Left lung (tissue), 10 donors: ENCODE results near the gene BICC1. TPM values are rescaled to one million over a fixed set of nuclear protein-coding genes. Genes with fewer than 3 reads are reported as not detected.

Experiments
- ATAC-seq: fragments of 200-7000 bp; cut with Tn5 transposase; one replicate; pipeline ENCODE4 v1.9.1; 2020; ENCODE audit warnings: moderate library complexity
- DNase-seq, 4 donors: peaks; one replicate each; pipeline ENCODE4 v3.0.0-alpha.2; 2013 to 2020
- H3K27ac ChIP-seq, 2 donors: fragments of 200-600 bp; sonication (generic) in 1 of 2; one replicate each; pipeline versions ENCODE4 v1.5.0 to v1.8.0; 2020 to 2021
- H3K27me3 ChIP-seq, 2 donors: fragments of 200-600 bp; sonication (generic) in 1 of 2; one replicate each; pipeline versions ENCODE4 v1.5.0 to v1.8.0; 2020 to 2021
- H3K36me3 ChIP-seq, 2 donors: fragments of 200-600 bp; sonication (generic) in 1 of 2; one replicate each; pipeline versions ENCODE4 v1.5.0 to v1.8.0; 2020 to 2021
- H3K4me1 ChIP-seq, 2 donors: fragments of 200-600 bp; one replicate each; pipeline ENCODE4 v1.8.0; 2021
- H3K4me3 ChIP-seq, 2 donors: fragments of 200-600 bp; sonication (generic) in 1 of 2; one replicate each; pipeline versions ENCODE4 v1.5.0 to v1.8.0; 2020 to 2021; ENCODE audit warnings: mild to moderate bottlenecking in 1 of 2
- H3K9me3 ChIP-seq, 2 donors: fragments of 200-600 bp; sonication (generic) in 1 of 2; one replicate each; pipeline versions ENCODE4 v1.5.0 to v1.8.0; 2020 to 2021
- intact Hi-C, 2 donors: fragments of 100-400 bp; cut with DNase I; formaldehyde crosslinking; loops; one replicate each; pipeline versions ENCODE4 v1.11.2 to v1.14.2; 2022
- polyA plus RNA-seq, 6 donors: library from polyadenylated mRNA; unstranded; fragments of 120-200 nt; gene quantifications; one replicate each; pipeline ENCODE4 v1.2.1, GENCODE V29; 2013; ENCODE audit not compliant: insufficient read length in 6 of 6
- total RNA-seq, 2 donors: library from RNA; stranded (reverse); fragmentation: NEBNext Ultra II Directional; extraction: Animal tissue kit (Norgen Biotek cat#: 25700); gene quantifications; one replicate each; pipeline ENCODE4 v1.2.1, GENCODE V29; 2021
- TF ChIP-seq, protein P1 (sequence below), 2 donors: fragments of 200-600 bp; sonication (generic) in 1 of 2; IDR thresholded peaks; one replicate each; pipeline versions ENCODE4 v1.5.0 to v1.8.0; 2021; ENCODE audit warnings: antibody characterized with exemption in 2 of 2
- donor health status: DM: no; HTN: yes; CAD: no.
- donor health status: DM: no; HTN: no; CAD: no.

Gene BICC1
- total and polyA plus RNA-seq, 8 donors: 10.9 to 47.4 (median 37.1) TPM

- ATAC-seq (no peak), DNase-seq (no peak)
- TF ChIP-seq, protein P1, sequence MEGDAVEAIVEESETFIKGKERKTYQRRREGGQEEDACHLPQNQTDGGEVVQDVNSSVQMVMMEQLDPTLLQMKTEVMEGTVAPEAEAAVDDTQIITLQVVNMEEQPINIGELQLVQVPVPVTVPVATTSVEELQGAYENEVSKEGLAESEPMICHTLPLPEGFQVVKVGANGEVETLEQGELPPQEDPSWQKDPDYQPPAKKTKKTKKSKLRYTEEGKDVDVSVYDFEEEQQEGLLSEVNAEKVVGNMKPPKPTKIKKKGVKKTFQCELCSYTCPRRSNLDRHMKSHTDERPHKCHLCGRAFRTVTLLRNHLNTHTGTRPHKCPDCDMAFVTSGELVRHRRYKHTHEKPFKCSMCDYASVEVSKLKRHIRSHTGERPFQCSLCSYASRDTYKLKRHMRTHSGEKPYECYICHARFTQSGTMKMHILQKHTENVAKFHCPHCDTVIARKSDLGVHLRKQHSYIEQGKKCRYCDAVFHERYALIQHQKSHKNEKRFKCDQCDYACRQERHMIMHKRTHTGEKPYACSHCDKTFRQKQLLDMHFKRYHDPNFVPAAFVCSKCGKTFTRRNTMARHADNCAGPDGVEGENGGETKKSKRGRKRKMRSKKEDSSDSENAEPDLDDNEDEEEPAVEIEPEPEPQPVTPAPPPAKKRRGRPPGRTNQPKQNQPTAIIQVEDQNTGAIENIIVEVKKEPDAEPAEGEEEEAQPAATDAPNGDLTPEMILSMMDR (IDR thresholded peaks at IDR 0.05): no peak
- H3K27me3 ChIP-seq: no peaks in the 10 kb centered on the region
- no peaks in the 10 kb centered on the region for H3K4me1 ChIP-seq
- H3K4me3 ChIP-seq: no peak overlapping the region
- peaks cover 0 to 17% of the 10 kb centered on the region in 2 donors for H3K9me3 ChIP-seq
- intact Hi-C loops: no loop called here
- H3K27ac ChIP-seq: no peak overlapping the region
- H3K36me3 ChIP-seq: no peaks in the 10 kb centered on the region
Observed at GRCh38 chr10:58554316-58554715, 41.6 kb downstream of the BICC1 start.

DNA sequence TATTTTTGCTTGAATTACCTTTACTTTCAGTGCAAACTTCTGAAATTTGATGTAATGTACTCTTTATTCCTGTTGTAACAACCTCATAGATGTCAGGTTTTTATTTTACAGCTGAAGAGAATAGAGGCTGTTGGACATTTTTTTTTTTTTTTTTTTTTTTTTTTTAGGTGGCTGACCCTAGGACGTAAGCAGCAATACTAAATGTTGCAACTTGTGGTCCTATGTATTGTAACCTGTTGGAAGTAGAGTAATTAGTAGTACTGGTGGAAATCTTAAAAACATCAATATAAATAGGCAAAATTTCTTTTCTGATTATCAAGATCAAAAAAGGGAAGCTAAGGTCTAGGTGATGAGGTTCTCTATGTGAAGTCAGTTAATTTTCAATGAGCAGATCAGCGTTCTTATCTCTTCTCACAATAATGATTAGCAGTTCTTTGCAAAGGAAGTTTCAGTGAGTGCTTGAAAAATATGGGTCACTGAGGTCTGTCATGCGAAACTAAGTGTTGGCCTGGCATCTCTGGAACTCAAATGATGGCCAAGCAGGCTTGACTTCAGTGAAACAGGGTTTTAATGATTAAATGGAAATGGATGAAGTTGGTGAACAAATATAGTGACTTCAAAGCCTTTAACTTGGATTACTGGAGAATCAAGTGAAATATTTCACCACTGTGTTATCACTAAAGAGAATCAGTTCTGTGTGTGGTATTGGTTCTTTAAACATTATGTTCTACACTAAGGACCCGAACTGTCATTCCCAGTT, 42.7 kb downstream of the BICC1 start:
- H3K27ac ChIP-seq: no peak overlapping the region
- H3K27me3 ChIP-seq: no peaks in the 10 kb centered on the region
- peaks cover 0 to 19% of the 10 kb centered on the region in 2 donors for H3K9me3 ChIP-seq
- H3K36me3 ChIP-seq: no peaks in the 10 kb centered on the region
- intact Hi-C loops: no loop called here
- H3K4me1 ChIP-seq: no peaks in the 10 kb centered on the region
- no peak overlapping the region for H3K4me3 ChIP-seq
- DNase-seq (no peak), ATAC-seq (peak; percentile 19)
- TF ChIP-seq, protein P1 (IDR thresholded peaks at IDR 0.05): no peak

- Histone ChIP-seq H3K36me3 (no peaks in the 10 kb centered on the region), H3K27me3 (no peaks in the 10 kb centered on the region), H3K4me3 (no peak overlapping the region), H3K4me1 (no peaks in the 10 kb centered on the region), H3K9me3 (peaks cover 0 to 23% of the 10 kb centered on the region in 2 donors), H3K27ac (no peak overlapping the region)
- TF ChIP-seq, protein P1 (IDR thresholded peaks at IDR 0.05): no peak
- intact Hi-C loops: no loop called here
- ATAC-seq: peak; percentile 33
- DNase-seq: no peak
Observed at GRCh38 chr10:58555930-58556311, 43.2 kb downstream of the BICC1 start.

DNA sequence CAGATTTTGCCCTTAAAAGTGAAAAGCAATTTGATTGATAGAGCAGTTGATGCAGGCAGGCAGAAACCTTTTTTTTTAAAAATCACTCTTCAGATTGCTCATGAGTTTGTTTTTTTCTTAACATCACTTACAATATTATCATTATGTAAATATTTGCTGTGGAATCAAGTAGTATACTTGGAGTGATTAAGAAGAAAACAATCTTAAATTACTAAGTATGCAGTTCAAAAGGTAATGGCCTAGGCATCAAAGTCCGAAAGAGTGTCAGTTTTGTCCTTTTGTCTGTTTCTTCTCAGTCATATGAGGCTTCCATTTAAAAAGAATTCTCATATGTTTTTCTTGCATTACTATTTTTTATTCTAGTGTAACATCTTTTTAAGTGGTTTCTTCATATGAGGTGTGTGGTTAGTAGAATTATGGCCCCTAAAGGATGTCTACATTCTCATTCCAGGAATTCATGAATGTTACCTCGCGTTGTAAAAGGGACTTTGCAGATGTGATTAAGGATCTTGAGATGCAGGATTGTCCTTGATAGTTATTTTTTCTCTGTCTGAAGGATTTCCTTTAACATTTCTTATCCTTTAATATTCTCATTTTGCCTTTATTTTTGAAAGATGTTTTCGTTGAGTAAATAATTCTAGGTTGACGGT, 44.0 kb downstream of the BICC1 start:
- TF ChIP-seq, protein P1 (IDR thresholded peaks at IDR 0.05): no peak
- peak; percentile 62 for ATAC-seq
- intact Hi-C loops: no loop called here

DNA sequence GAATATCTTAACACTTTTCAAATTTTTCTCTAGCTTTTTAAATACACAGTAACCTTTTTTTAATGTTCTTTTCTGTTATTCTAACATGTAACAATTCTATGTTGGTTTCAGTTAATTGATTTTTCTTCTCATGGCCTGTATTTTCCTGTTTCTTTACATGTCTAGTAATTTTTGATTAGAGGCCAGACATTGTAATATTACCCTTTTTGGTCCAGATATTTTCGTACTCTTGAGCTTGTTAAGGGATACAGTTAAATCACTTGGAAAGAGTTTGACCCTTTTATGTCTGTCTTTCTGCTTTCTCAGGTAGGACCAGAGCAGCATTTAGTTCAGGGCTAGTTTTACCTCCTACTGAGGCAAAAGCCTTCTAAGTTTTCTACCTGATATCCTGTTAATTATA, 45.0 kb downstream of the BICC1 start:
- Histone ChIP-seq H3K36me3 (no peaks in the 10 kb centered on the region), H3K4me3 (no peak overlapping the region), H3K4me1 (no peaks in the 10 kb centered on the region), H3K9me3 (peaks cover 0 to 41% of the 10 kb centered on the region in 2 donors), H3K27ac (no peak overlapping the region), H3K27me3 (no peaks in the 10 kb centered on the region)
- ATAC-seq (no peak), DNase-seq (no peak)
- TF ChIP-seq, protein P1 (IDR thresholded peaks at IDR 0.05): no peak
- intact Hi-C loops: no loop called here

More for the DNA sequence above, 44.0 kb downstream of the BICC1 start:
- no peaks in the 10 kb centered on the region for H3K4me1 ChIP-seq
- H3K9me3 ChIP-seq: peaks cover 0 to 30% of the 10 kb centered on the region in 2 donors
- H3K36me3 ChIP-seq: no peaks in the 10 kb centered on the region
- no peak for DNase-seq
- no peak overlapping the region for H3K4me3 ChIP-seq
- no peak overlapping the region for H3K27ac ChIP-seq
- H3K27me3 ChIP-seq: no peaks in the 10 kb centered on the region
